HG03520 (cell line): ENCODE measurements around the gene UVRAG.
"Not testable (repeated sequence)": the region's sequence is repeated elsewhere in the genome, so short reads cannot be mapped to it uniquely, and the experiment has no call there.

Experiments used
- ATAC-seq: cut with Tn5 transposase; IDR thresholded peaks from one replicate; pipeline ENCODE4 v1.9.1; 2021; ENCODE audit warnings: mild to moderate bottlenecking, moderate library complexity; ENCODE audit not compliant: unreplicated experiment

Gene UVRAG

DNA sequence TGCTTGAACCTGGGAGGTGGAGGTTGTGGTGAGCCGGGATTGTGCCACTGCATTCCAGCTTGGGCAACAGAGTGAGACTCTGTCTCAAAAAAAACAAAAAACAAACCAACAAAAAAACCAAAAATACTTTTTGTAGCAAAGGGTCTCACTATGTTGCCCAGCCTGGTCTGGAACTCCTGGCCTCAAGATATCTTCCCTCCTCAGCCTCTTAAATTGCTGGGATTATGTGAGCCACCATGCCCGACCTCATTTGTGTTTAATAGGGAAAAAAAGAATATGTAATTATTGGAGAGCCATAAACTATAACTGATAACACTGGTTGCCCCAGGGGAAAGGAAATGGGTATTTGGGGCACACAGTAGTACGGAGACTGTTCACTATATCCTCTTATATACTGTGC is 19.7 kb downstream of the UVRAG start:
- no peak for ATAC-seq

DNA sequence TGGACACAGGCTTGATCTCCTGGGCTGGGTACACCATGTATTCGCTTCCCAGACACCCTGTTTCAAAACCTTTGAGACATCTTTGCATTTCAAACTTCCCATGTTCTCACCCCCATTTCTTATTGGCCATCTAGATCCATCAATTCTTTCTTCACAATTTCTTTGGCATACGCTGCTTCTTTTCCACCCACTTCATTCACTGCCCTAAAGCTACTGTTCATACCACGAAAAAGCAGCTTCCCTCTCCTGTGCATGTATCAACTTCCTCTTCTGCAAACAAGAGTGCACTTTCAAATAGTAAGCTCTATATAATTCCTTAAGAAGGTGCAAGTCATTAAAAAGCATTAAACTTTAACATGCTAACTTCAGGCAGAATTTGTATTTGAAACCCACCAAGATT is 21.4 kb downstream of the UVRAG start:
- ATAC-seq: no peak

DNA sequence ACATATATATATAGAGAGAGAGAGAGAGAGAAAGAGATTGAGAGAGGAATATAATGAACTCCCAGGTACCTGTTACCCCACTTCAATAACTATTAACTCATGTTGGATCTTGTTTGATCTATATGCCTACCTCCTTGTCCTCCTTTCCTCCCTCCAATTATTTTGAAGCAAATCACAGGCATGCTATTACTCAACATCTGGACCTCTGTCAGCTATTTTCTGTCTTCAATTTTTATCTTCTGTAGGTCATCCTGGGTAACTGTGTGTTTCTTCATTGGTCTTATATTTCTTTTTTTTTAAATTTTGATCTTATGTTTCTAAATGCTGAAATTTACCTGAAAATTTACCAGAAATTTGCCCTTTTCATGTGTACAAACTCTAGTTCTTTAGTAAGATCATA is 24.8 kb downstream of the UVRAG start:
- ATAC-seq: no peak

DNA sequence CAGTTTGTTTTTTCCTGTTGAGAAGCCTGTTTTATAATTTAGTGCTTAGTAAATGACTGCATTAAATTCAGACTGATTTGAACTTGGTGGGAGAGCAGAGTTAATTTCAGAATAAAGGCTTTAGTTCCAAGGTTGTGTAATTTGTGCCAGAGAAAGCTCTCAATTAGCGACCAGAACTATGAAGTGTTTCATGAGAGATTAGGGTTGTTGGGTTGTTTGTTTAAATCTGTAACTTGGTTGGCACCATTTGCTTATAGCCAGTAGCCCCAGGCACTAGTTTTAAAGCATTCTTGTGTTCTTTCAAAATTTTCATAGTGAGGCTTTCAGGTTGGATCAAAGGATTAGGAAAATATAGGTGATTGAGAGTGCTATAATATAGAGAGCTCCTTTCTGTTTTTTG is 25.5 kb downstream of the UVRAG start:
- ATAC-seq: no peak

DNA sequence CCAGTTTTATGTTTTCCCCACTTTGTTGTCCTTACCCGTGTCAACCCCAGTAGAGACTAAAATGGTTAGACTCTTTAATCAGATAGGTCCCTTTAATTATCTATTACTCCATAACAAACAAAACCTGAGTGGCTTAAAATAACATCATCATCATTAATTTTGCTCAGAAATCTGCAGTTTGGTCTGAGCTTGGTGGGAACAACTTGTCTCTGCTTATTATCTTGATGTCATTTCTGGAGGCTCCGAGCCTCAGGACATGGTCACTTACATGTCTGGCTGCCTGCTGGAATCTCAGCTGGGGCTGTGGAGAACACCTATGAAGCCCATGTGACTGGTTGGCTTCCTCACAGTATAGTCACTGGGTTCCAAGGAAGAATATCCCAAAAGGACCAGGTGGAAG is 26.7 kb downstream of the UVRAG start:
- no peak for ATAC-seq

DNA sequence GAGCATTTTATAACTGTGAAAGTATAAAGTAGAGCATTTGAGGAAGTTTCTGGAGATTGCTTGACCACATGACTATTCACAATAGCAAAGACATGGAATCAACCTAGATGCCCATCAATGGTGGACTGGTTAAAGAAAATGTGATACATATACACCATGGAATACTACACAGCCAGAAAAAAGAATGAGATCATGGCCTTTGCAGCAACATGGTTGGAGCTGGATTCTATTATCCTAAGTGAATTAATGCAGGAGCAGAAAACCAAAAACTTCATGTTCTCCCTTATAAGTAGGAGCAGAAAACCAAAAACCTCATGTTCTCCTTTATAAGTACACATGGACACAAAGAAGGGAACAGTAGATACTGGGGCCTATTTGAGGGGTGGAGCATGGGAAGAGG is 30.3 kb downstream of the UVRAG start:
- no peak for ATAC-seq

DNA sequence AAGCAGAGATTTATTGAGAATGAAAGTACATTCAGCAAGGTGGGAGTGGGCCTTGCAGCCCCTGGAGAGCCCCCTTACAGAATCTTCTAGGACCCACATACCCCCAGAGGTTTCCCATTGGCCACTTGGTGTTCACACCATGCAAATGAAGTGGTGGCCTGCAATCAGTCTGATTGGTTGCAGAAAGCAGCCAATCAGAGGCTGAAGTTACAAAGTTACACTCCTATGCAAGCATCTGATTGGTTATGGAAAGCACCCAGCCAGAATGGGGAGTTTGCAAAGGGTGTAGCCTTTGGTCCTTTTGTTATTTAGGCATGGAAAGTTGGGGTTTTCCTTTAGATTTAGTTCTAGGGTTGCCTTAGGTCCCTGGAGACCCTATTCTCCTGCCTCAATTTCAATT is 34.9 kb downstream of the UVRAG start:
- no peak for ATAC-seq

DNA sequence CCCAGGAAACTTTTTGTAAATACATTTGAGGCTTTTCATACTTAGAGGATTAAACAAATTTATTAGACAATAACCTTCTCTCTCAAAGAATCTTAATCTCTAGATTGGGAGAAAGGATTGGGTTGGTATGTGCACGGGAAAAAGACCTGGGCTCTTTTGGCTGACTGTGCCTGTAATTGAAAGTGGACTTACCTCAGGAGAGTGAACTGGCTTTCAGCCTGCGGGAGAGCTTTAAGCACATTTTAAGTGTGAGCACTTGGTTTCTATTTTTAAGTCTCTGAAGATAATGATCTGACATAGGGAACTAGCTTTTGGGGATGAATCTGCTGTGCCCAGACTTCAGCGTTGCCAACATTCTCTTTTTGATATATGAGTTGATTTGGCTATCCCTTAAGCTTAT is 35.8 kb downstream of the UVRAG start:
- ATAC-seq: no peak

DNA sequence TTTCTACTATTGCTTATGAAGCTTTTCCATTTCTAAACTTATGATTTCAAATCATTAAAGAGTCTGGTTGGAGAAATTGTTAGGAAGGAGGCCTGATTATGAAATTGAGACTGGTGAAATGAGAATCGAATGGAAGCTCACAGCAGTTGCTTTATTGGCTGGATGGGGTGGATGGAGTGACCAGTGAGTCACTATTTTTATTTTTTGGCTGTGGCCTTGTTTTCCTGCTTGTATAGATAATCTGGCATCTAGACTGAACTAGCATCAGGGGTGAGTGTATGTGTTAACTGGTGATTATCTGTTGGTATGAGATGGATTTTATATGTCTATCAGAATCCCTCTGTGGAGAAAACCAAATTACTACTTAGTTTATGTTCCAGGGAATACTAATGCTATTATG is 36.2 kb downstream of the UVRAG start:
- no peak for ATAC-seq

DNA sequence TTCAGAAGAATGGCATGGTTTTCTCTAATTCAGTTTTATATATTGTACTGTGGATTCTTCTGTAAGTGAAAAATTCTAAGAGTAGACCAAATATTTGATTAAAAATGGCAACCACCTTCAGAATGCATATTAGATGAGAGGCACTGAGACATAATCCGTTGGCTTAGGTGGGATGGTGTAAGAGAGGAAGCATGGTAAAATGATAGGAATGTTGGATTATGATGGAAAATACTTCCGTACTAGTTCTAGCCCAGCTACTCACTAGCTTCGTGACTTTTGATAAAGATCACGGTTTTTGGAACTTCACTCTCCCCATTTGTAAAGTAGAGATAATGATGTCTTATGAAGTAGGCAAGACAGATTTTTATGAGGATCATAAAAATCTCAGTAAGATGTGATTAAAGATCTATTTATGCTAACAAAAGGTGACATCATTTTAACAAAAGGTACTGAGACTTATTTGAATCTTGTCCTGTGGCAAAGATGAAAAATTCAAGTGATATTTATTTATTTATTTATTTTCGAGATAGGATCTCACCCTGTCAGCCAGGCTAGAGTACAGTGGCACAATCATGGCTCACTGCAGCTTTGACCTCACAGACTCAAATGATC is 37.5 kb downstream of the UVRAG start:
- no peak for ATAC-seq

DNA sequence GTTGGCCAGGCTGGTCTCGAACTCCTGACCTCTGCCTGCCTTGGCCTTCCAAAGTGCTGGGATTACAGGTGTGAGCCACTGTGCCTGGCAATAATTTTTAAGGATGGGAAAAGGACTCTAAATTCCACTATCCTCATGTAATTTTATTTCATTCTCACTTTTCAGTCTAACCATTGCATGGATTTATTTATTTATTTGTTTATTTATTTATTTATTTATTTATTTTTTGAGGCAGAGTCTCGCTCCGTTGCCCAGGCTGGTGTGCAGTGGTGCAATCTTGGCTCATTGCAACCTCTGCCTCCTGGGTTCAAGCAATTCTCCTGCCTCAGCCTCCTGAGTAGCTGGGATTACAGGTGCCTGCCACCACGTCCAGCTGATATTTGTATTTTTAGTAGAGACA is 38.6 kb downstream of the UVRAG start:
- ATAC-seq: not testable (repeated sequence)

DNA sequence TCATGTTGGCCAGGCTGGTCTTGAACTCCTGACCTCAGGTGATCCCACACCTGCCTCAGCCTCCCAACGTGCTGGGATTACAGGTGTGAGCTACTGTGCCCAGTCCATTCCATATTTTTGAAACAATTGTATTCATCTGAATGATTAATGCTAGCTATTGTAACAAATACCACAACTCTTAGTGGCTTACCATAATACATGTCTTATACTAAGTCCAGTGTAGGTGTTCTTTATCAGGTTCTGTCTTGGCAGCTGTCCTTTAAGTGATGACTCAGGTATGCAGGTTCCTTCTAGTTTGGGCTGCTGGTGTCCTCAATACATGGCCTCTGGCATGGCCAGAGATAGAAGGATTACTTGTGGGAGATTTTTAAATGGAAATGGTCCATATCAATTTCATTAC is 39.0 kb downstream of the UVRAG start:
- no peak for ATAC-seq

DNA sequence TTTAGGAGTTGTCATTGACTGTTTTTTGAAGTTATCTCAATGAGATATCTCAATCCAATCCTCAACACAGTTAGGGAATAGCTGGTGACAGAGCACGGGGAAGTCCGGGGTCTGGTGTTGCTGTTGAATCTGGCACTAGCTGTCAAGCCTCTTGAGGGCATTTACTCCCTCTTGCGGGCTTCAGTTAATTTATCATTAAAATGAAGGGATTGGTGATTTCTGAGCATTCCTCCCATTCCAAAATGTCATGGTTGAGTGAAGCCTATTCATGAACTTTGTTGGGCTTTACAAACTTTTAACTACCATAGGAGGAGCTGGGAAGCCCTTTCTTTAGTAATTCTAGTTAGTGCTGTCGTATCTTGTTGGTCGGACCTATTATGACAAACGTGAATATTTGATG is 40.2 kb downstream of the UVRAG start:
- no peak for ATAC-seq

DNA sequence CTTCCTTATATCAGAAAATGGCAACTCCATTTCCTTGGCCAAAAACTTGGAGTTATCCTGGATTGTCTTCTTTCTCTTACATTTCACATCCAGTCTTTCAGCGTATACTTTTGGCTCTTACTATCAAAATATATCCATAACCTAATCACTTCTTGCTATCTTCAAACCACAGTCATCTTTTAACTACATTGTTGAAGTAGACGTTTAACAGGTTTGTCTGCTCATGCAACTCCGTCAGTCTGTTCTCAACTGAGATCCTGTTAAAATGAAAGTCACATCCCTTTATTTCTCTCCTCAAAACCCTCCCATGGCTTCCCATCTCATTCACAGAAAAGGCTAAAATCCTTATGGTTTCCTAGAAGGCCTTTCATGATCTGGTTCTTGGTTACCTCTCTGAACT is 41.9 kb downstream of the UVRAG start:
- no peak for ATAC-seq

DNA sequence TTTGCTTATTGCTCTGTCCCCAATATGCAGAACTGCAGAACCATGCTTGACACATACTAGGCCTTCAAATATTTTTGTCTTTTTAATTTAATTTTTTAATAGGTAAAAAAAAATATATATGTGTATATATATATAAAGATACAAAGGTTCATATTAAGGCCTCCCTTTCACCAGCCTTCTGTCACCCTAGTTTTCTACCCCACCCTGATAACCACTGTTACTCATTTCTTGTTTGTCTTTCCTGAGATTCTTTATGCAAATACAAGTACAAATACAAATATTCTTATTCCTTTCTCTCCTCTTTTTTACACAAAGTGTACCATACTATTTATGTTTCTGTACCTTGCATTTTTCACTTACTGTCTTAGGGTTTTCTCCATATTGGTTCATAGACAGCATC is 43.0 kb downstream of the UVRAG start:
- no peak for ATAC-seq

DNA sequence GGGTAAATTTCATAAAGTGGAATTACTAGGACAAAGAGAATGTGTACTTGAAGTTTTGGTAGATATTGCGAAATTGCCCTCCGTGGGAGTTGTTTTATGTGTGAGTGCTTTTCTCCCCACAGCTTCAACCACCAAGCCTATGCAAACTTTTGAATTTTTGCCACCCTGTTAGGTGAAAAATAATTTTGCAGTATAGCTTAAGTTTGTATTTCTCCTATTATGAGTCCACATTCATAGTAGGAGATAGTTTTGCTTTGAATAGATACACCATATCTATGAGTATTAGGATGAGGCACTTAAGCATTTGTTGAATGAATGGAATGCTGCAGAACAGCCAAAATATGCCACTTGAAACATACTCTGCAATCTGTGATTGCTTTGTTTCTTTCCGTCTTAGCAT is 43.6 kb downstream of the UVRAG start:
- ATAC-seq: no peak

DNA sequence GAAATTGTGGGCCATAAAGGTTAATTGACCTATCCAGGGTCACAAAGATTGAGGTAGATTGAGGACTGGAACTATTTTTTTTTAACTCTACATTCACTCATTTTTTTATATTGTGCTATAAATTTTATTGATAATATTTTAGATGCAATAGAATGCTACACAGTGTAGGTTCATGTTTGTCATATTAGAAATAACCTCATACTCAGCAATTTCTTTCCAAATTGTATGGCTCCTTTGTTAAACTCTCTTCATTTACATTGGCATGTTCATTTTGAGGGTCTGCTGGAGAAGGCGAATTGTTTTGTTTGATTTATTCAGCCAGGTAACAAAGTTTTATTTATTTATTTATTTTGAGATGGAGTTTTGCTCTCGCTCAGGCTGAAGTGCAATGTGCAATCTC is 44.6 kb downstream of the UVRAG start:
- no peak for ATAC-seq

DNA sequence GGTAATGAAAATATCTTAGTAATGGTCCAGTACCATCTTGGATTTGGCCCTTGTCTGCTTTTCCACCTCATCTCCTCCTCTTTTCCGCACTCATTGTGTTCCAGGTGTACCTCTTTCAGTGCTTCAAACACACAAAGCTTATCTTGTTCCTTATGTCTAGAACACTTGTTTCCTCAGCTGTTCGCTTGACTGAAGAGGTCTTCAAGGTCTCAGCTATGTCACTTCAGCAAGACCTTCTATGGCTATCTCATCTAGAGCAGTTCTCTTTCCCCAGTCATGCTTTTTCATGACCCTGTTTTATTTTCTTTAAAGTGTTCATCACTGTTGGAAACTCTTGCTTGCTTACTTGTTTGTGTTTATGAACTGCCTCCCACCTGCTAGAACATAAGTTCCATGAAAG is 47.4 kb downstream of the UVRAG start:
- no peak for ATAC-seq

DNA sequence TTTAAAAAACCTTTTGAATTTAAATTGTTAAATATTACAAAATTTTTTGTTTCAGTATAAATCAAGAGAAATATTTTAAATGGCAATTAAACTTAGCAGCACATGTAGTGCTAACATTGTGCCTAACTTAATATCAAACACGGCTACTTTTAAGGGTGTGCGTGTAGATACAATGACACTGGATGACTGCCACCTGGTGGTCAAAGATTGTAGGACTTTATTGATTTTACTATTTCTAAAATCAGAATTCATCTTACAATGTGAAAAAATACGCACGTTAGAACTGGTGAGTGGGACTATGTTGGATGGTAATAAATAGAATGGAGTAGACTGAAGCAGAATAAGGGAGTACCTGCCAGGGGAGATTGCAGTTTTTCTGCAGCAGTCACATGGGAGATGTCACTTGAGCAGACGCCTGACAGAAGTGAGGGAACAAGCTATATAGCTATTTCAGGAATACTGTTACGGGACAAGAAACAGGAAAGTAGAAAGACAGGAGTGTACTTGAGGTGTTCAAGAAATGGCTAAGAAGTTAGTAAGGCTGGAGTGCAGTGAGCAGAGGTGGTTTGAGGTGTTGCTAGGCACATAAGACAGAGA is 52.9 kb downstream of the UVRAG start:
- ATAC-seq: no peak

DNA sequence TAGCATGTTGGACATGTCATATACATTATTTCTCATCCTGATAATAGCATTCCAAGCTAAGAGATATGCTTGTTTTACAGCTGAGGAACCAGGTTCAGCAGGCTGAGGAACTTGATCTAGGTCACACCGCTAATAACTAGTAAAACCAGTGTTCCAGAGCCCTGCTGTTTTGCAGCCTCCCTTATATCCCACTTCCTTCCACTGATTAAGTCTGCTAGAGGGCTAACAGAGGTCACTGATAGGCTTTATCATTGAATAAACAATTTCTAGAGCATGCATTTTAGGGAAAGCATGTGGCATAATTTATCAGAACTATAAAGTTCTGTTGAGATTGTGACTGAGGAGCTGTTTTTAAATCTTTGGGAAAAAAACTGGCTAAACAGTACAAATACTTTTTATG is 54.0 kb downstream of the UVRAG start:
- no peak for ATAC-seq

DNA sequence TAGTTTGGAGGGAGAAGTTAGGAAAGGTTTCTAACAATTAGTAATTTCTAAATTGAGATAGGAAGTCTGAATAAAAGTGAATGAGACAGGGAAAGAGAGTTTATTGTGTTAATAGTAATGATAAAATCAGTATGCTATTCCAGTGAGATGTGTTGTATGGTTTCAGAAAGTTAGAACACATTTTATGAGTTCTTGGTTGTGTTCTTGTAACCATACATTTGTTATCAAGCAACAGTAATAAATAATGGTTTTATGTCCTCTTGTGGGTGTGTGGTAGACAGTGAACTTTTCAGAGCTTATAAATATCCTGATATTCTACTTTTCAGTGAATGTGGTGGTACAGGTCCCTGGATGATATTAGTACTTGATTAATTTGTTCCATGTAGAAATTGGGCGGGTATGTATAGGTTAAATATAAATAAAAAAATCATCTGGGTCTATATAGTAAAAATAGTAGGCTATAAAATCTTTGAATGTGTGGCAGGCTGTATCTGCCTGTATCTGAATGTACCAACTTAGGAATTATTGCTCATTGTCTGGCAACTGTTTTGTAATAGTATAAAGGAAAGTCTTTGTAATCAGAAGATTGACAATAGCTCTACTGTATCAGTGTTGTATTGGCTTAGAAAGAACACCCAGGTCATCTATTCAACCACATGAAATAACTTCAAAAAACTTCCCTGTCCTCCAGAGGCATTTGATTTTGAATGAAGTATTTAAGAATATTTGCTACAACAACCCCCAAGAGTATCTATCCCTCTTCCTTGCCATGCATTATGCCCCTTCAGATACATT is 54.8 kb downstream of the UVRAG start:
- no peak for ATAC-seq

DNA sequence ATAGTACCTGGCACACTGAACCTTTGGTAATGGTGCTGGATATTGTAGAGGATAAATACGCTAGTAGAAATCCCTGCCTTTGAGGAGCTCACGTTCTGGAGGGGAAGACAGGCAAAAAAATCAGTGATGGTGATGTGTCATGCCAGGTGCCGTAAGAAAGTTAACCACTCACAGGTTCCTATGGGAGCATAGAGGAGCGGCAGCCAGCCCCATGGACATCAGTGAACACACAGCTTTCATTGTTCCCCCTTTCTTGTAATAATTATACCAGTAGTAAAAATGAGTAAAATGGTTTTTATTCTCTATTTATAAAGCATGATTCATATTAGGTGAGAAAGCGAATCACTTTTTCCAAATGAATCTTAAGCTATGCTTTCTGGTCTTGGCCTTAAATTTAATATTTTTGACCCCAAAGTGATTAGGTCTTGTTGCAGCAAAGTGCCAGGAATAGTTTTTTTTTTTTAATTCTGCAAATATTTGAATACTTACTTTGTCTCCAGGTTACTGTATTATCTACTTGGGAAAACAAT is 57.9 kb downstream of the UVRAG start:
- no peak for ATAC-seq
